B cell (primary cell): ENCODE measurements around the gene PSRC1. TPM values are rescaled to one million over a fixed set of nuclear protein-coding genes. Genes with fewer than 3 reads are reported as not detected.

Experiments used
- ATAC-seq: fragments of 200-7000 bp; cut with Tn5 transposase; one replicate; pipeline ENCODE4 v1.10.0; 2021; ENCODE audit warnings: low read depth, mild to moderate bottlenecking, moderate number of reproducible peaks, moderate library complexity
- CTCF ChIA-PET: fragments of 350-600 bp; sonication (Branson Sonifier 250); formaldehyde crosslinking; loops from one replicate; lab custom pipeline; 2021; ENCODE audit warnings: antibody characterized with exemption, inconsistent platforms; lab: Charles Lee
- POLR2A ChIA-PET: fragments of 350-600 bp; sonication (Branson Sonifier 250); formaldehyde crosslinking; loops from one replicate; lab custom pipeline; 2021; ENCODE audit warnings: antibody characterized with exemption; lab: Charles Lee
- DNase-seq: peaks from one replicate; pipeline ENCODE4 v3.0.0; 2013
- H2AFZ ChIP-seq: 2 replicates; pipeline ENCODE4 v1.6.1; 2012; ENCODE audit warnings: mild to moderate bottlenecking, low read depth, low read length; ENCODE audit not compliant: insufficient read depth, poor library complexity, severe bottlenecking
- H3K27ac ChIP-seq, 2 donors: 1 replicate in 1 of 2; 2 replicates in 1 of 2; pipeline ENCODE4 v1.5.1; 2012 to 2013; ENCODE audit warnings: low read length in 2 of 2, mild to moderate bottlenecking in 2 of 2, moderate library complexity in 1 of 2
- H3K27me3 ChIP-seq, 4 experiments: fragments of 200-600 bp in 1 of 4; sonication (generic) in 1 of 4; replicated peaks in 1 of 4; 1 replicate in 2 of 4; 2 replicates in 2 of 4; pipeline versions ENCODE4 v1.6.1 to v1.7.0; 2013 to 2016; ENCODE audit warnings: low read length in 3 of 4, mild to moderate bottlenecking in 2 of 4, mixed read lengths in 1 of 4, moderate library complexity in 1 of 4; ENCODE audit not compliant: insufficient read depth in 4 of 4, control insufficient read depth in 3 of 4; ENCODE audit errors: control extremely low read depth in 1 of 4
- H3K36me3 ChIP-seq, 2 experiments: replicated peaks in 1 of 2; 1 replicate in 1 of 2; 2 replicates in 1 of 2; pipeline versions ENCODE4 v1.6.1 to v1.7.1; 2013; ENCODE audit warnings: low read length in 1 of 2; ENCODE audit not compliant: insufficient read depth in 2 of 2, control insufficient read depth in 1 of 2; ENCODE audit errors: control extremely low read depth in 1 of 2, extremely low read depth in 1 of 2
- H3K4me1 ChIP-seq, 2 donors: fragments of 200-600 bp in 1 of 2; sonication (generic) in 1 of 2; 1 replicate in 1 of 2; 2 replicates in 1 of 2; pipeline versions ENCODE4 v1.5.1 to v1.6.1; 2013 to 2017; ENCODE audit warnings: low read length in 2 of 2; ENCODE audit not compliant: control insufficient read depth in 2 of 2, insufficient read depth in 2 of 2
- H3K4me2 ChIP-seq: replicated peaks from 2 replicates; pipeline ENCODE3; 2012; ENCODE audit warnings: mild to moderate bottlenecking, low read depth, low read length; ENCODE audit not compliant: poor library complexity, severe bottlenecking
- H3K4me3 ChIP-seq, 5 experiments: fragments of 200-600 bp in 1 of 5; sonication (generic) in 1 of 5; 1 replicate in 3 of 5; 2 replicates in 2 of 5; pipeline versions ENCODE4 v1.5.1 to v1.7.0; 2011 to 2016; ENCODE audit warnings: low read length in 4 of 5, mild to moderate bottlenecking in 4 of 5, low read depth in 2 of 5, control low read depth in 1 of 5, moderate library complexity in 1 of 5; ENCODE audit not compliant: insufficient read depth in 1 of 5; ENCODE audit errors: control extremely low read depth in 1 of 5, extremely low read depth in 1 of 5
- H3K79me2 ChIP-seq: fragments of 200-600 bp; sonication (generic); one replicate; pipeline ENCODE4 v1.6.0; 2016; ENCODE audit warnings: low read length; ENCODE audit not compliant: control insufficient read depth, insufficient read depth
- H3K9ac ChIP-seq: fragments of 200-600 bp; sonication (generic); 2 replicates; pipeline ENCODE4 v1.6.1; 2017; ENCODE audit warnings: mild to moderate bottlenecking, low read length, moderate library complexity
- H3K9me3 ChIP-seq, 3 donors: one replicate each; pipeline versions ENCODE4 v1.6.1 to v1.7.1; 2013; ENCODE audit warnings: low read length in 2 of 3; ENCODE audit not compliant: control insufficient read depth in 2 of 3, insufficient read depth in 1 of 3; ENCODE audit errors: control extremely low read depth in 1 of 3
- H4K20me1 ChIP-seq: 2 replicates; pipeline ENCODE4 v1.6.0; 2012; ENCODE audit warnings: mild to moderate bottlenecking, low read length; ENCODE audit not compliant: insufficient read depth, control insufficient read depth, poor library complexity, severe bottlenecking
- H3K27ac Mint-ChIP-seq: one replicate; pipeline ENCODE4 v1.8.0; 2021; ENCODE audit warnings: mixed read lengths
- H3K27me3 Mint-ChIP-seq: one replicate; pipeline ENCODE4 v1.8.0; 2021; ENCODE audit warnings: mixed read lengths
- H3K4me1 Mint-ChIP-seq: one replicate; pipeline ENCODE4 v1.8.0; 2021; ENCODE audit warnings: mixed read lengths
- H3K4me3 Mint-ChIP-seq: one replicate; pipeline ENCODE4 v1.8.0; 2021; ENCODE audit warnings: mixed read lengths
- H3K9me3 Mint-ChIP-seq: one replicate; pipeline ENCODE4 v1.8.0; 2022; ENCODE audit warnings: mixed read lengths; ENCODE audit not compliant: insufficient read depth
- CTCF ChIP-seq: fragments of 200-600 bp; IDR thresholded peaks from one replicate; pipeline ENCODE4 v1.8.0; 2022; ENCODE audit warnings: antibody characterized with exemption, mild to moderate bottlenecking
- EZH2 ChIP-seq: IDR thresholded peaks from 2 replicates; pipeline ENCODE4 v1.6.1; 2012; ENCODE audit warnings: borderline replicate concordance, low read depth, mild to moderate bottlenecking, moderate library complexity, low read length; ENCODE audit not compliant: insufficient read depth, poor library complexity, severe bottlenecking
- WGBS: methylation state at CpG from one replicate; pipeline ENCODE4 v1.1.5; 2013; ENCODE audit warnings: missing lambda C conversion rate; ENCODE audit not compliant: insufficient coverage; 5-methylcytosine and 5-hydroxymethylcytosine counted together
- intact Hi-C: fragments of 100-400 bp; cut with micrococcal nuclease; formaldehyde crosslinking; loops from one replicate; pipeline ENCODE4 v1.10.0; 2022
- polyA plus RNA-seq: library from polyadenylated mRNA; depleted of rRNA; stranded (reverse); fragments of >200 nt; gene quantifications from 2 replicates; pipeline ENCODE4 v1.2.3, GENCODE V29; 2012
- total RNA-seq, 2 donors: library from RNA; stranded (reverse); fragments of 120-200 nt in 1 of 2; gene quantifications; 1 replicate in 1 of 2; 2 replicates in 1 of 2; pipeline versions ENCODE4 v1.2.3 to v1.2.4, GENCODE V29; 2013 to 2022

Gene PSRC1
- total and polyA plus RNA-seq, 2 donors (not counting 1 experiment from before 2014, with no cell fraction given), result 0.25 TPM; not detected in 1

- CTCF ChIA-PET, result interaction anchor here (0.7 to 8.1 kb wide), 3 partner anchors 10 to 558 kb away, joined by 3 to 73 read pairs (median 3); no protein-coding TSS in a partner anchor
- no peaks in the 10 kb centered on the region for H3K9me3 Mint-ChIP-seq
- Histone ChIP-seq H3K79me2 (no peaks in the 10 kb centered on the region), H3K4me2 (no peak overlapping the region), H3K4me1 (peaks cover 0 to 3% of the 10 kb centered on the region in 2 donors), H3K27ac (no peak overlapping the region), H3K9ac (no peak overlapping the region), H2AFZ (no peak overlapping the region), H3K4me3 (no peak overlapping the region), H3K36me3 (no peaks in the 10 kb centered on the region), H4K20me1 (no peaks in the 10 kb centered on the region), H3K27me3 (peaks cover 0 to 4% (median 0%) of the 10 kb centered on the region in 4 experiments), H3K9me3 (no peaks in the 10 kb centered on the region)
- DNase-seq (no peak), ATAC-seq (no peak)
- POLR2A ChIA-PET, result no interaction called here
- 88% methylated on average over 11 of the region's 11 CpGs for WGBS
- H3K4me3 Mint-ChIP-seq, result no peak overlapping the region
- no peak for TF ChIP-seq CTCF
- no peak for TF ChIP-seq EZH2
- H3K27me3 Mint-ChIP-seq, result peaks cover 4% of the 10 kb centered on the region
- intact Hi-C loops, result no loop called here
- H3K27ac Mint-ChIP-seq, result no peak overlapping the region
- peaks cover 4% of the 10 kb centered on the region for H3K4me1 Mint-ChIP-seq
Measured at GRCh38 chr1:109266965-109267364, 16.0 kb downstream of the PSRC1 start.

GRCh38 chr1:109265741-109266330 is 17.1 kb downstream of the PSRC1 start:
- no peak for DNase-seq

More at GRCh38 chr1:109265741-109266330, 17.1 kb downstream of the PSRC1 start:
- Histone ChIP-seq H4K20me1 (no peaks in the 10 kb centered on the region), H3K27ac (no peak overlapping the region), H3K27me3 (peaks cover 0 to 4% (median 0%) of the 10 kb centered on the region in 4 experiments), H2AFZ (no peak overlapping the region), H3K9me3 (no peaks in the 10 kb centered on the region), H3K4me2 (no peak overlapping the region), H3K9ac (no peak overlapping the region), H3K79me2 (no peaks in the 10 kb centered on the region), H3K36me3 (no peaks in the 10 kb centered on the region), H3K4me3 (no peak overlapping the region), H3K4me1 (peaks cover 0 to 3% of the 10 kb centered on the region in 2 donors)
- Mint-ChIP-seq H3K27ac (no peak overlapping the region), H3K4me3 (no peak overlapping the region), H3K4me1 (peaks cover 4% of the 10 kb centered on the region), H3K27me3 (peaks cover 4% of the 10 kb centered on the region), H3K9me3 (no peaks in the 10 kb centered on the region)
- no peak for ATAC-seq
- POLR2A ChIA-PET, result no interaction called here
- CTCF ChIA-PET, result interaction anchor here (1.0 to 8.1 kb wide), 5 partner anchors 12 to 267 kb away, joined by 3 to 73 read pairs (median 8); no protein-coding TSS in a partner anchor
- TF ChIP-seq EZH2 (no peak), CTCF (no peak)
- intact Hi-C loops, result no loop called here
- WGBS, result 98% methylated on average over 10 of the region's 13 CpGs
